T-helper 2 cell treated with Interferon-gamma antibody and Interleukin-4, amounts not matched to agents 100 ng/mL and 5 ng/mL, for 36 hours (primary cell): ENCODE results near the gene CEP192. TPM values are rescaled to one million over a fixed set of nuclear protein-coding genes. Genes with fewer than 3 reads are reported as not detected.

Source experiments
- intact Hi-C: fragments of 100-400 bp; cut with micrococcal nuclease; formaldehyde crosslinking; loops from one replicate; pipeline ENCODE4 v1.15.1; 2023
- total RNA-seq: library from RNA; stranded (reverse); gene quantifications from 2 replicates; pipeline ENCODE4 v1.2.3, GENCODE V29; 2022

The CEP192 gene
- total RNA-seq, 1 donor from 2014 or later = 50.1 TPM

DNA sequence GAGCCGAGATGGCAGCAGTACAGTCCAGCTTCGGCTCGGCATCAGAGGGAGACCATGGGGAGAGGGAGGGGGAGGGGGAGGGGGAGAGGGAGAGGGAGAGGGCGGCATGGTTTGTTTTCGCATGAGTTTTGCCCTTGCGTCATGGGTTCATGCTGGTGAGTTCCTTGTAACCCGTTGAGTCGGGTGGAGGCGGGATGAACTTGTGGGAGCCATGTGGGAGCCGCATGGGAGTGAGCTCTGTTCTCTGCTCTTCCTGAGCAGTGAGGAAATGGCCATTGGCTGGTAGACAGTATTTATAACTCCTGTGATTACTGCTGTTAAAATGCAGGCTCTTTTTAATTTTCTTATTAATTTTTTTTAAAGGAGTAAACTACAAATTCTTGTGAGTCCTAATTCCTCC lies 108.0 kb downstream of the CEP192 start:
- intact Hi-C loops = no loop called here

DNA sequence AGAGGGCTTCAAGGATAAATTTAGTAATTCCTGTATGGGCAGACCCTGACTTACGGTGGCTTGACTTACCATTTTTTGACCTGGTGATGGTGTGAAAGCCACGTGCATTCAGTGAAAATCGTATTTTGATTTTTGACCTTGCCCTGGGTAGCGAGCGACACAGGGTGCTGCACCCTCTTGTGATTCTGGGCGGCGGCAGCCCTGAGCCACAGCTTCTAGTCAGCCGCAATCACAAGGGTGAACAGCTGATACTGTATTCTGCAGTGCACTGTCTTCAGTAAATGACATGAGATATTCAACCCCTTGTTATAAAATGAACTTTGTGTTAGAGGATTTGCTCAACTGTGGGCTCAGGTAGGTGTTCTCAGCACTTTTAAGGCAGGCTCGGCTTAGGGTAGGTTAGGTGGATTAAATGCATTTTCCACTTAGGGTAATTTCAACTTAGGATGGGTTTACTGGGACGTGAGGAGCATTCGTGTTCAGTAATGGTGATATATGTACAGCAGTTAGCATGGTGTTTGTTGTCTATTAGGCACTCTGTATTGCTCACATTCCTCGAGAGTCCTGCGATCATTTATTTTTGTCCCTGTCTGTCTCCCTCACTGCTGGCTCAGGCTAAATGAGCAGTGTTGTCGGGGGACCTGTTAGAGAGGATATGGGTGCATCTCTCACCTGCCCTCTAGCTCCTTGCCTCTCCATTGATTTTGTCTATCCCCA lies 109.9 kb downstream of the CEP192 start:
- intact Hi-C loops = no loop called here

DNA sequence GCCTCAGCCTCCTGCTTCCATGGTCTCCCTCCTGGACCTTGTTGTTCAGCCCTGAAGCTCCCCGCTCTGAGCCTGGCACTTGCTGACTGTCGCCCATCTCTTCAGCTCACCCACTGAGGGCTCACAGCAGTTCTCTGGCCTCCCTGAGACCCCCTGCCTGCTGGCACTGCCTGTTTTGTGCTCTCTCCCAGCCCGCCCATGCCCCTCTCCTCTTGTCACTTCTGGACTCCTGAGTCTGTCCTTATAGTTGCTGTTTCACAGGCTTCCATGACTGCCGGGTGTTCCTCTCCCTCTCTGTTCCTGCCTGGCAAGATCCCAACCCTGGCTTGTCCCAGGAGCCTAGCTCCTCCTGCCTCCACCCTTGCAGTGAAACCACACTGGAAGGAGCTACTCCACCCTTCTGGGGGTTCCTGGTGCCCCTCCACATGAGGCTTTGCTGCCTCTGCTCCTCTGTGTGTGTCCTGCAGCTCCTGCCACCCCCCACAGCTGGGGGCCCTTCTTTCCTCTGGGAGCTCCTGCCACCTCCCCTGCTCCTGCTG lies 110.6 kb downstream of the CEP192 start:
- intact Hi-C loops = no loop called here

DNA sequence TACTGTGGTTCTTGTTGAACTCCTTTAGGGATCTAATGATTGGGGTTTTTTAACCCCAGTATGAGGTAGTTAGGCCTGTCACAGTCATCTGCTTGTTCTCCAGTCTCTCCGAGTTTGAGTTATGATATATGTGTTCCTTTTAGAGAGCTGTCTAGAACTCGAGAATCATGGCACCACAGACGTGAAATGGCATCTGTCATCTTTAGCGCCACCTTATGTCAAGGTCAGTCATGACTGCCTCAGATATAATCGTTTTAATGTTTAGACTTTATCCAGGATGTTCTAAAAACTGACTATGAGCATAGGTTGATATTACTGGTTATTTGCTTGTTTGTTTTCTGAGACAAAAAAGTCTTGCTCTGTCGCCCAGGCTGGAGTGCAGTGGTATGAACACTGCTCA lies 112.2 kb downstream of the CEP192 start:
- intact Hi-C loops = no loop called here

DNA sequence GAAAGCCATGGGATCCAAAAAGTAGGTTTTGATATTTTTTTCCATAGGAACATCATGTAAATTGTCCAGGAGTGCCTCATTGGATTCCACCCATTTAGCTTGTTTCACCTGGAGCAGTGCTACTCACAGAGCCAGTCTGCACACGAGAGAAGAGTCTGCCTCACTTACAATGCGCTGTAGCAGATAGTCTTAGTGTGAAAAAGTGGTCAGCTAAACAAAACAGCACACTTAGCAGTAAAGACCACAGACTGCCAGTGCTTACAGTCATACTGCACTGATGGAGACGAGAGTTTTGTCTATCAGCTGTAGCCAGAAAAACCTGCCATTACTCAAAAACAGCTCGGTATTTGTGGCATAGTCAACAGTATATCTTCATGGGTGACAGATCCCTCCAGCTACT lies 113.9 kb downstream of the CEP192 start:
- intact Hi-C loops = no loop called here

DNA sequence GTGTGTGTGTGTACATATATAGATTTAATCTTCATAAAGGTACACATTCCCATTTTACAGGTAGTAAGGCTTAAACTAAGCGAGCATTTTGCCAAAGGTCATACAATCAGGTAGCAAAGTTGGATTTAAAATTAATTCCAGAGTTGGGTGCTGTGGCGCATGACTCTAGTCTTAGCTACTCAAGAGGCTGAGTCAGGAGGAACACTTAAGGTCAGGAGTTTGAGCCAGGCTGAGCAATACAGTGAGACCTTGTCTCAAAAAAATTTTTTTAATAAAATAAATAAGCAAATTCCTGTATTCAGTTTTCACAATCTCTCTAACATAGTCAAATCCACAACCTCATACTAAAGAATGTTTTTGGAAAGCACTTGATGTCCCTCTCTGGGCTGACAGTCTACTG lies 115.9 kb downstream of the CEP192 start:
- intact Hi-C loops = no loop called here

DNA sequence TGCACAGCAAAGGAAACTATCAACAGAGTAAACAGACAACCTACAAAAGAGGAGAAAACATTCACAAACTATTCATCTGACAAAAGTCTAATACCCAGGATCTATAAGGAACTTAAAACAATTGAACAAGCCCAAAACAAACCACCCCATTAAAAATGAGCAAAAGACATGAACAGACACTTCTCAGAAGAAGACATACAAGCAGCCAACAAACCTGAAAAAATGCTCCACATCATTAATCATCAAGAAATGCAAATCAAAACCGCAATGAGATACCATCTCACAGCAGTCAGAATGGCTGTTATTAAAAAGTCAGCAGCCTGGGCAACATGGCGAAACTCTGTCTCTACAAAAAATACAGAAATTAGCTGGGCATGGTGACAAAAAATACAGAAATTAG lies 117.2 kb downstream of the CEP192 start:
- intact Hi-C loops = no loop called here

DNA sequence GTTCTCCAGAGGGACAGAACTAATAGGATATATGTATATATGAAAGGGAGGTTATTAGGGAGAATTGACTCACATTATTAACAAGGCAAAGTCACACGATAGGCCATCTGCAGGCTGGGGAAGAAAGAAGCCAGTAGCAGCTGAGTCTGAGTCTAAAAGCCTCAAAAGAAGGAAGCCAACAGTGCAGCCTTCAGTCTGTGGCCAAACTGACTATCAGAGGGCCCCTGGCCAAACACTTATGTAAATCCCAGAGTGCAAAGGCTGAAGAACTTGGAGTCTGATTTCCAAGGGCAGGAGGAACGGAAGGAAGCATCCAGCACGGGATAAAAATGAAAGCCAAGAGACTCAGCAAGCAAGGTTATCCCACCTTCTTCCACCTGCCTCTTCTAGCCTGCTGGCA lies 119.4 kb downstream of the CEP192 start:
- intact Hi-C loops = no loop called here

DNA sequence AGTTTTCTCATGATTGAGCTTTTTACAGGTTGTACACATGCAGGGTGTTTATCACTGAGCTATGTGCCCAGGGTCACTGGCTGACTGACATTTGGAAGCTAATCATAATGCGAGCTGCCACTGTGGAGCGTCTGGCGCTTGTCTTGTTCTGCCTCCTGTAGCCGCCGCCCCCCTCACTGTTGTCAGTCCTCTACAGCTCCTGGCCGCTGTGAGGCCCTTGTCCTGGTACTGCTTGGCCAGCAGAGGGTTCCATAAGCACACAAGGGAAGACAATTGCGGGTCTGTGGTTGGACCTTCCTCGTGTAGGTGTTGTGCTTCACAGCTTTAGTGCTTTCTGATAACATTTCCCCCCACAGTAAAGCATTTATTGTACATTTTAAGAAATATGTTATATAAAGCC lies 121.8 kb downstream of the CEP192 start:
- intact Hi-C loops = no loop called here

DNA sequence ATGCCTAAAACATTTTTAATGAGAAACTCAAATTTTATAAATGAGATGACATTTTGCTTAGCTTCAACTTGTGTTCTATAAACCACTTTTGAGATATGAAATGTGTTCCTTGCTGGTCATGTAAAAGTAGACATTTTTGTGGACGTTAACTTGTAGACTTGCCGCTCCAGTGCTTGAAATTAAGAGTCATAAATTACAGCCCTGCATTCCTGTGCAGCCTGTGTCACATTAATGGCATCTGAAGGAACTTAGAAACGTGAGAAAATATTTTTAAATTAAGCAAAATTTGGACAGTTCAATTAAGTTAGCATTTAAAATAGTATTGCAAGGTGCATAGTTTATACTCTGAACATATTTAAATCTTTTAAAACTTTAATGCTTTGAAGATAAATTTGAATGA lies 129.1 kb downstream of the CEP192 start:
- intact Hi-C loops = no loop called here

DNA sequence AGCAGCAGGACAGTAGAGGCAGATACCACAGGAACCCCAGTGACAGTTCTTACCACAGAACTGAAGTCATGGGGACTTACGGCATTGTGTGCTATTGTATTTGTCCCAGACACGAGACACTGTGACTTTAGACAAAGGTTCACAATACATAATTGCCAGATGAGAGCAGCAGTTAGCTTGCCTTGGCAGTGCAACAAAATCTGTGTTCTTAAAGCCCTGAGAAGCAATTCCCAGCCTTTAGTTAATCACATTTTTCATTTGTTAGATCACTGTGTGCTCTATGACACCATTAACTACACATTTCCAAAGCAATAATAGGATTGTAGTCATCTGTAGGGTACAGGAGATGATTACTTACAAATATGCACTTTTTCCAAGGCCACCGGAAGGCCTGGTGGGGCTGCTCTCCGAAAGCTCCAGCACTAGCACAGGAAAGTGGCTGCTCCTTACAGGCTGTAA lies 129.8 kb downstream of the CEP192 start:
- intact Hi-C loops = no loop called here

DNA sequence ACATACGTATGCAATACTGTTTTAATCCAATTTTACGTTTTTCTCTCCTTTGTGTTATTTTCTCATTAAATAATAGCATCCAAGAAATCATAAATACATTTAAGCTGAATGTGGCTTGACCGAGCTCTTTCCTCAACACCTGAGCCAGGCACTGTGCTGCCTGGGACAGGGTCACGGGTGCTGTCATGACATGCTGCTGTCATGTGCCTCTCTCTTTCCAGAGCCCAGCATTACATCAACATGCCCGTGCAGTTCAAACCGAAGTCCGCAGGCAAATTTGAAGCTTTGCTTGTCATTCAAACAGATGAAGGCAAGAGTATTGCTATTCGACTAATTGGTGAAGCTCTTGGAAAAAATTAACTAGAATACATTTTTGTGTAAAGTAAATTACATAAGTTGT lies 133.2 kb downstream of the CEP192 start:
- intact Hi-C loops = no loop called here

DNA sequence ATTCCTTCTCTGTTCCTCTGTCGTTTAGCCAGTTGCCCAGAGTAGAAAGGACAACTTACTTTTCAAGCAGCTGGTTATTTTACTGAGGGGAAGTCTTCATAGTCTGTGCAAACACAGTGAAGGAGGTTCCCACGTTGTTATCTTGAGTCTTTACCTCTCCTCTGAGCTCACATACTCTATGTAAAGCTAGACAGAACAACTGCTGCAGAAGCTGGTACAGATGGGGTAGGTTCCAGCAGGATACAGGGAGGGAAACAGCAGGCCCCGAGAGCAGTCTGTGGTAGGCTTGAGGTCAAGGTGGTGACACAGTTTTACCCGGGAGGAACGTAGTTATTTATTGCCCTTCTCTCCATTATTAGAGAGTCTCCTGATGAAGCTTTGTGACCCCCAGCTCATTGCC lies 134.0 kb downstream of the CEP192 start:
- intact Hi-C loops = no loop called here

DNA sequence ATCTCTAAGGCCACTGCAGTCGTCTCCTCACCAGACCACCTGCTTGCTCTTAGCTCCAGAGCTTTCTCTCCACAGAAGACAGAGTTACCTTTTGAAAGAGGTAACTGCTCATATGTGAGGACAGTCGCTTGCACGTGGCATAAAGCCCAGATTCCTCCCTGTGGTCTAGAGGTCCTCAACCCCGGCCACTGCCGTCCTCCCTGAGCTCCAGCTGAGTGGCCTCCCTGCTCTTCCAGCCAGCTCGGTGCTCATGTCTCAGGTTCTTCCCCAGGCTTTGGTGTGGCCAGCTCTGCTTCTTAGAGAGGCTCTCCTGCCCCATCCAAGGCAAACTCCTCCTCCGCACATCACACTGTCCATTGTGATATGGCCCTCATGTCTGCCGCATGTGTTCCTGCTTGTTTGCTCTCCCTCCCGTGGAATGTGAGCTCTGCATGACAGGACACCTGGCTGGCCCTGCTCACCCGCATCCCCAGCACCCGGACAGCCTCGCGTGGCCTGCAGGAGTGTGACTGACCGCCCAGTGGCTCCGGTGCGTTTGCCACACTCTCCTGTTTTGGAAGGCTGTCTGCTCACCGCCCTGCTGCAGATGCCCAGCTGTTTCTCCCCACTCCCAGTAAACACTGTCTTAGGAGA lies 135.9 kb downstream of the CEP192 start:
- intact Hi-C loops = no loop called here

DNA sequence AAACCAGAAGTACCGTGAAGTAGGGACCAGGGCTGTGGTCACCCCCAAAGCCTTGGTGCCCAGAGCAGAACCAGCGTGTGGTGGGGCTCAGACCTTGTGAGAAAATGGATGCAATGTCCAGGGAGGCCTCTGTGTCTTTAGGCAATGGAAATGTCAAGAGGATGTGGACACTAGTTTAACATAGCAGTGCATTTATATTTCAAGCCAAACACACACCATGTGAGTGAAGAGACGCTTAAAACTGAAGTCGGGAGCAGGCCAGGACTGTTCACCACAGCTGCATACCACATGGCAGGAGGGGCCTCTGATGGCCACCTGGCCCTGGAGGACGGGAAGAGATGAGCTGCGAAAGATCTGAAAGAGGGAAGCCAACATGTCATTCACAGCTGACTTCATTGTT lies 140.1 kb downstream of the CEP192 start:
- intact Hi-C loops = loop anchor here (10.0 kb wide), 1 partner anchor 426 kb away; the partner anchor contains the start of genes CEP76 and PSMG2

DNA sequence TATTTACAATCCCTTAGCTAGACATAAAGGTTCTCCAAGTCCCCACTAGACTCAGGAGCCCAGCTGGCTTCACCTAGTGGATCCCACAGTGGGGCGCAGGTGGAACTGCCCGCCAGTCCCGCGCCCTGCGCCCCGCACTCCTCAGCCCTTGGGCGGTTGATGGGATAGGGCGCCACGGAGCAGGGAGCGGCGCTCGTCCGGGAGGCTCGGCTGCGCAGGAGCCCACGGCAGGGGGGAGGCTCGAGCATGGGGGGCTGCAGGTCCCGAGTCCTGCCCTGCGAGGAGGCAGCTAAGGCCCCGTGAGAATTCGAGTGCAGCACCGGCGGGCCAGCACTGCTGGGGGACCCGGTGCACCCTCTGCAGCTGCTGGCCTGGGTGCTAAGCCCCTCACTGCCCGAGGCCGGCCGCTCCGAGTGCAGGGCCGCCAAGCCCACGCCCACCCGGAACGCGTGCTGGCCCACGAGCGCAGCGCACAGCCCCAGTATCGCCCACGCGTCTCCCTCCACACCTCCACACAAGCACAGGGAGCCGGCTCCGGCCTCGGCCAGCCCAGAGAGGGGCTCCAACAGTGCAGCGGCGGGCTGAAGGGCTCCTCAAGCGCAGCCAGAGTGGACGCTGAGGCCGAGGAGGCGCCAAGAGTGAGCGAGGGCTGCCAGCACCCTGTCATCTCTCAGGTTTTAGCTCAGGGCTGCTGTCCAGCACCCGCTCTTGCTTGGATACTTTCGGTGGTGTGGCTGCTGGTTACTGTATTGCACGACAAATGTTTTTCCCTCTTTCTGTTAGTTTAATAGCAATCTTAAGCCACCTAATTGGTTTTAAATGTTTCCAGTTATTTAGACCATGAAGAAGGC lies 143.6 kb downstream of the CEP192 start:
- intact Hi-C loops = loop anchor here (5.0 to 10.0 kb wide), 2 partner anchors 430 to 593 kb away; partner anchors contain the start of genes CEP76, FAM210A, PSMG2 and RNMT

DNA sequence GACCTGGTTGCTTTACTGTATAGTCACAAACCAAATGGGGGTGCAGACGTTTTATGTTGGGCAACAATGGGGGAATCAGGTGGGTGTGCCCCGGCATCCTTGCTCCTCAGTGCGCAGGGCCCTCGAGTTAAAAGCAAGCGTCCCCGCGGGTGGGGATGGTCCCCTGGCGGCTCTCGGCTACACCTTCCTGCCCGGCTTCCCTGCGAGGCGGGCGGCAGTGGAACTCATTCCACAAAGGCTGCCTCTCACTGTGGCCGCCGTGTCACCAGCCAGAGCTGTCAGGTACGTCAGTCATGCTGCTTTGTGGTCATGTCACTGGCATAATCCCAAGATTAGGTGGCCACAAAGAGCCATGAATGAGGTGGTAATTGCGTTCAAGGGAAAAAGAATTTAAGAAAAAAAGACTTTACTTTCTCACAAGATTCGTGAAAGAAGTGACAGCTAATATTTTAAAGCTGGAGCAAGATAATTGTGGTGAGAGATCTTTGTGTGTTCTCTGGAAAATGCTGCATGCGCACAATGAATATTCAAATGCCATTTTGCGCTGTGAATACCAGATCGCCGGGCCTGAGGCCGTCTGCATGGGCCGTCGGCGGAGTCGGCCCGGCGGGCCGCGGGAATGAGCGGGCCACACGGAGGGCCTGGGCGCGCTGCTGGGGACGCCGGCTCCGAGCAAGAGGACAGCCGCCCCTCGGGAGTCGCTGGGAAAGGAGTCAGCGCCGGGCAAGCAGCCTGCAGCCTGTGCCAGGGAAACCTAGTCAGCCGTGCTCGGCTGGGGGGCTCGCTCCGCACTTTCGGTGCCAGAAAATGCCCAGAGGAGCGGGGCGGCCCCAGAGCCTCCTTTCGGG lies 145.1 kb downstream of the CEP192 start:
- intact Hi-C loops = loop anchor here (5.0 to 10.0 kb wide), 2 partner anchors 431 to 591 kb away; partner anchors contain the start of genes CEP76, FAM210A, PSMG2 and RNMT

DNA sequence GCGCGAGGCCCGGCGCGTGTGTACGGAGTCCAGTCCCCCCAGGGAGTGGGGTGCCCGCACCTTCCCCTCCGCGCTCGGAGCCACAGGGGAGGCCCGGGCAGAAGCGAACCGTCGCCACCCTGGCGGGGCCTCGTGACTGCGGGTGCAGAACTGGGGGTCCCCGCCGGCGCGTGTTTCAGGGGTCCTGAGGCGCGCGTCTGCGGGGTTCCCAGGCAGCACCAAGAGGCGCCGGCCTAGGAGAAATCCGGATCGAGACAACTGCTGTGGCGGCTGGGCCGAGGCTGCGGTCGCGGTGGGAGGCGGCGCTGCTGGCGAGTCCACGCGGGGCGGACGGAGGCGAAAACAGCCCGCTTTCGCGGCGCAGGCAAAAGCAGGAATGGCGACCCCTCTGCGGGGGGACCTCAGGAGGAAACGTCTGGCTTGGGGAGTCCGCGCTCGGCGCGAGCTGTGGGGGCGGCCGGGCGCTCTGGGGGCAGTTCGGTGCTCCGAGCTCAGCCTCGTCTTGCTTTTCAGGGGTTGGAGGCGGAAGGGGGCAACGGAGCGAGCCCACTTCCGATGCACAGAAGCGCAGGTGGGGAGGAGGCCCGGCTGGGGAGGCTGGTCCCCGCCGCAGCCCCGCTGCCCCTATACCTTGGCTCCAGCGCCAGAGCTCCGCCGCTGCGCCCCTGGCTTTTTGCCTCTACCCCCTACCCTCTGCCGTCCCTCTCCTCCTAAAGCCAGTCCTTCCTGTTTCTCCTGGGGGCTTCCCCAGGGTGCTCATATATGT lies 145.9 kb downstream of the CEP192 start:
- intact Hi-C loops = loop anchor here (1.0 to 10.0 kb wide), 3 partner anchors 146 to 590 kb away; partner anchors contain the start of genes CEP192, CEP76, FAM210A and PSMG2

DNA sequence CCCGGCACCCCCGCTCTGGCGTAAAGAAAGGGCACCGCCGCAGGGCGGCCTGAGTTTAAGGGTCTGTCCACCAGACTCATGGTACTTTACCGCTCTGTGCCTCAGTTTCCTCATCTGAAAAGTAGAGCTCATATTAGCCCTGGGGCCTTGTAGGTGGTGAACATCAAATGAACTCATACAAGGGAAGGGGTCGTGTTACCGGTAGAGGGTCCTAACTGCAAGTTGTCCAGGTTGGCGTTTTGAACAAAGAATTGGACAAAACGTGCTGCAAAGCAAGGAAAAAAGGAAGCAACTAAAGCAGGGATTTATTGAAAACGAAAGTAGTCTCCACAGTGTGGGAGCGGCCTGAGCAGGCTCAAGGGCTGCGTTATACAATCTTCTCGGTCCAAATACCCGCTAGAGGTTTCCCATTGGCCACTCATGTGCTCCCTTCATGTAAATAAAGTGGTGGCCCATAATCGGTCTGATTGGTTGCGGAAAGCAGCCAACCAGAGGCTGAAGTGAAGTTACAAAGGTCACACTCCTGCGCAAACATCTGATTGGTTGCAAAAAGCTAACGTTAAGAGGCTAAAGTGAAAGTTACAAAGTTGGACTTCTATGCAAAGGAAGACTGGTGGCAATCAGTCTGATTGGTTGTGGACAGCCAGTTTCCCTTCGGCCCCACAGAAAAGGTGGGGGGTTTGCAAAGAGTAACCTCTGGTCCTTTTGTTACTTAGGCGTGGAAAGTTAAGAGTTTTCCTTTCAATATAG lies 146.7 kb downstream of the CEP192 start:
- intact Hi-C loops = loop anchor here (1.0 to 10.0 kb wide), 6 partner anchors 79 to 589 kb away; partner anchors contain the start of genes CEP192, CEP76, FAM210A and PSMG2
